ENCODE data around the gene FA2H. TPM values are rescaled to one million over a fixed set of nuclear protein-coding genes. Genes with fewer than 3 reads are reported as not detected.

FA2H gene
- polyA plus RNA-seq, 3 donors: not detected

DNA sequence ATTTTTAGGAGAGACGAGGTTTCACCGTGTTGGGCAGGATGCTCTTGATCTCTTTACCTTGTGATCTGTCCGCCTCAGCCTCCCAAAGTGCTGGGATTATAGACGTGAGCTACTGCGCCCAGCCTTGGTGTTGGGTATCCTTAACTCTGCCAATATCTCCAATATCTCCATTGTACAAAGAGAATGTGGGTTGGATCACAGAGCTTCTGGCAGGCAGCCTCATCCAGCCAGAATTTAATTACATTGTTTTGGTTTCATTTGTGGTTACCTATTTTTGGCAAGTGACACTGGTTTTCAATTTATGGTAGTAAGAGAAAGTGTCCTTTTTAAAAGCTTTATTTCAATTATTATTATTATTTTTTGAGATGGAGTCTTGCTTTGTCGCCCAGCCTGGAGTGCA lies 93.9 kb downstream of the FA2H start:
- no peaks in the 10 kb centered on the region for H3K9me3 ChIP-seq (replicated peaks in 1 of 2; ENCODE audit: control insufficient read depth in 1 of 2, insufficient read depth in 1 of 2, low read length in 2 of 2)
- peaks cover 12% of the 10 kb centered on the region for H3K79me2 ChIP-seq (ENCODE audit: insufficient read depth, low read length)
- WGBS (ENCODE audit: insufficient coverage): 100% methylated on average over 1 of the region's 6 CpGs
- TF ChIP-seq, protein P1, sequence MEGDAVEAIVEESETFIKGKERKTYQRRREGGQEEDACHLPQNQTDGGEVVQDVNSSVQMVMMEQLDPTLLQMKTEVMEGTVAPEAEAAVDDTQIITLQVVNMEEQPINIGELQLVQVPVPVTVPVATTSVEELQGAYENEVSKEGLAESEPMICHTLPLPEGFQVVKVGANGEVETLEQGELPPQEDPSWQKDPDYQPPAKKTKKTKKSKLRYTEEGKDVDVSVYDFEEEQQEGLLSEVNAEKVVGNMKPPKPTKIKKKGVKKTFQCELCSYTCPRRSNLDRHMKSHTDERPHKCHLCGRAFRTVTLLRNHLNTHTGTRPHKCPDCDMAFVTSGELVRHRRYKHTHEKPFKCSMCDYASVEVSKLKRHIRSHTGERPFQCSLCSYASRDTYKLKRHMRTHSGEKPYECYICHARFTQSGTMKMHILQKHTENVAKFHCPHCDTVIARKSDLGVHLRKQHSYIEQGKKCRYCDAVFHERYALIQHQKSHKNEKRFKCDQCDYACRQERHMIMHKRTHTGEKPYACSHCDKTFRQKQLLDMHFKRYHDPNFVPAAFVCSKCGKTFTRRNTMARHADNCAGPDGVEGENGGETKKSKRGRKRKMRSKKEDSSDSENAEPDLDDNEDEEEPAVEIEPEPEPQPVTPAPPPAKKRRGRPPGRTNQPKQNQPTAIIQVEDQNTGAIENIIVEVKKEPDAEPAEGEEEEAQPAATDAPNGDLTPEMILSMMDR (IDR thresholded peaks at IDR 0.05): no peak
- no peak overlapping the region for H3K4me3 ChIP-seq (replicated peaks in 1 of 3; ENCODE audit: low read depth in 2 of 3, low read length in 3 of 3)
- Mint-ChIP-seq H3K9me3 (no peaks in the 10 kb centered on the region), H3K36me3 (peaks cover 73 to 100% of the 10 kb centered on the region in 2 donors), H3K4me3 (no peak overlapping the region), H3K27me3 (ENCODE audit: low read depth in 3 of 3) (no peaks in the 10 kb centered on the region), H3K4me1 (peaks cover 2% of the 10 kb centered on the region), H3K27ac (no peak overlapping the region)
- DNase-seq: no peak
- peaks cover 90 to 99% of the 10 kb centered on the region in 2 donors for H3K36me3 ChIP-seq (replicated peaks in 1 of 2; ENCODE audit: control insufficient read depth in 1 of 2, insufficient read depth in 2 of 2, low read length in 2 of 2)
- H3K9ac ChIP-seq (ENCODE audit: insufficient read depth, low read length, poor library complexity, severe bottlenecking): no peak overlapping the region
- H4K20me1 ChIP-seq (ENCODE audit: insufficient read depth, low read length): peaks cover 55% of the 10 kb centered on the region
- no peaks in the 10 kb centered on the region for H3K4me1 ChIP-seq (ENCODE audit: control insufficient read depth in 1 of 2, insufficient read depth in 2 of 2, low read length in 2 of 2)
- no peaks in the 10 kb centered on the region for H3K27me3 ChIP-seq (ENCODE audit: control insufficient read depth in 2 of 2, insufficient read depth in 2 of 2, low read length in 2 of 2)
- intact Hi-C loops (cut with micrococcal nuclease): no loop called here
- H2AFZ ChIP-seq (ENCODE audit: insufficient read depth, low read depth, low read length, poor library complexity, severe bottlenecking): no peak overlapping the region
- H3K27ac ChIP-seq (ENCODE audit: low read depth in 1 of 2, low read length in 2 of 2): no peak overlapping the region
- H3K4me2 ChIP-seq (replicated peaks; ENCODE audit: extremely low read depth, low read length, poor library complexity, severe bottlenecking): no peak overlapping the region

DNA sequence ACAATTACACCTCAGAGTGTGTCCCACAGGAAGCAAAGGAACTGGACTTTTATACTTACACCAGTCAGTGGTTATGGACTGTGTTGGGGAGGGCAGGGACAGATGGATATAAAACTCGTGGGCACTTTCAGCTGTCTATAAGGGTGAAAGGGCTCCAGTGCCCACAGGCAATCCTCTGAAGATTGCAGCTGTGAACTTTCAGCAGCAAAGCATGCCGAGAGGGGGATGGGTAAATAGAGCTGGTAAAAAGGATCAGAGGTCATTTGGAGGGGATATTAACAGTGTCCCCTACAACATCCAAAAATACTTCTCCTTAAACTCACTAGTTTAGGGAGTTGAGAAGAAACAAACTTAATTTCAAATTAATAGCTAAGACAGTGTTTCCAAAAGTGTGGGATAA lies 94.6 kb downstream of the FA2H start:
- H3K79me2 ChIP-seq (ENCODE audit: insufficient read depth, low read length): peaks cover 12% of the 10 kb centered on the region
- no peaks in the 10 kb centered on the region for H3K4me1 ChIP-seq (ENCODE audit: control insufficient read depth in 1 of 2, insufficient read depth in 2 of 2, low read length in 2 of 2)
- Mint-ChIP-seq H3K9me3 (no peaks in the 10 kb centered on the region), H3K27me3 (ENCODE audit: low read depth in 3 of 3) (no peaks in the 10 kb centered on the region), H3K4me1 (peaks cover 2% of the 10 kb centered on the region), H3K36me3 (peaks cover 73 to 100% of the 10 kb centered on the region in 2 donors), H3K4me3 (no peak overlapping the region), H3K27ac (peak overlapping the region in 3 of 7 donors; percentile 61 to 69 (median 67))
- H3K9ac ChIP-seq (ENCODE audit: insufficient read depth, low read length, poor library complexity, severe bottlenecking): no peak overlapping the region
- H4K20me1 ChIP-seq (ENCODE audit: insufficient read depth, low read length): peaks cover 50% of the 10 kb centered on the region
- no peak overlapping the region for H2AFZ ChIP-seq (ENCODE audit: insufficient read depth, low read depth, low read length, poor library complexity, severe bottlenecking)
- no peak overlapping the region for H3K4me3 ChIP-seq (replicated peaks in 1 of 3; ENCODE audit: low read depth in 2 of 3, low read length in 3 of 3)
- H3K4me2 ChIP-seq (replicated peaks; ENCODE audit: extremely low read depth, low read length, poor library complexity, severe bottlenecking): no peak overlapping the region
- DNase-seq: no peak
- no peak overlapping the region for H3K27ac ChIP-seq (ENCODE audit: low read depth in 1 of 2, low read length in 2 of 2)
- no peaks in the 10 kb centered on the region for H3K9me3 ChIP-seq (replicated peaks in 1 of 2; ENCODE audit: control insufficient read depth in 1 of 2, insufficient read depth in 1 of 2, low read length in 2 of 2)
- TF ChIP-seq, protein P1 (IDR thresholded peaks at IDR 0.05): no peak
- intact Hi-C loops (cut with micrococcal nuclease): no loop called here
- peaks cover 90 to 99% of the 10 kb centered on the region in 2 donors for H3K36me3 ChIP-seq (replicated peaks in 1 of 2; ENCODE audit: control insufficient read depth in 1 of 2, insufficient read depth in 2 of 2, low read length in 2 of 2)
- no peaks in the 10 kb centered on the region for H3K27me3 ChIP-seq (ENCODE audit: control insufficient read depth in 2 of 2, insufficient read depth in 2 of 2, low read length in 2 of 2)
- 100% methylated on average over 1 of the region's 2 CpGs for WGBS (ENCODE audit: insufficient coverage)
